GM19240 (cell line): ENCODE measurements around the gene POLD3.
"Not testable (repeated sequence)": the region's sequence is repeated elsewhere in the genome, so short reads cannot be mapped to it uniquely, and the experiment has no call there.

Experiments
- DNase-seq: peaks from one replicate; pipeline ENCODE4 v3.0.0; 2011; ENCODE audit warnings: low spot score; ENCODE audit not compliant: insufficient read length

Gene POLD3

GRCh38 chr11:74636630-74637184 is 44.3 kb downstream of the POLD3 start:
- DNase-seq, result no peak

DNA sequence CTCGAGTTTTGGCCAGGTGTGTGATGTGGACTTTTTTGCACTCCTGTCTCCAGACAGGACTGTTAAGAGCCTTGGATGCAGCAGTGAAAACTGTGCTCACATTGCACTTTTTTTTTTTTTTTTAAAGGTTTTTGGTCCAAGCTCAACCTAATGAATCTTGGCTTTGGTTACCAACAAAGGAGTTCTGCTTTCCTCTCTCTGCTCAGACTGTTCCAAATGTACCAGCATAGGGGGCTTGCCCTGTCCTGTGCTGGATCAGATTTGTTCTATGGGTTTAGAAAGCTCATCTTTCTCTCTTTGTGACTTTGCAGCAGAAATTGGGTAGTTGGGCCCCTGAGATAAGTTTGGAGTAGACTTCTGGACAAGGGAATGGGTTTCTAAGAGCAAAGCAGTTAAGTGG is 45.3 kb downstream of the POLD3 start:
- DNase-seq, result no peak

- DNase-seq, result no peak
Observed at GRCh38 chr11:74638869-74639268, 46.5 kb downstream of the POLD3 start.

- DNase-seq, result no peak
Observed at GRCh38 chr11:74639533-74639932, 47.2 kb downstream of the POLD3 start.

GRCh38 chr11:74641289-74641688 is 48.9 kb downstream of the POLD3 start:
- DNase-seq, result no peak

DNA sequence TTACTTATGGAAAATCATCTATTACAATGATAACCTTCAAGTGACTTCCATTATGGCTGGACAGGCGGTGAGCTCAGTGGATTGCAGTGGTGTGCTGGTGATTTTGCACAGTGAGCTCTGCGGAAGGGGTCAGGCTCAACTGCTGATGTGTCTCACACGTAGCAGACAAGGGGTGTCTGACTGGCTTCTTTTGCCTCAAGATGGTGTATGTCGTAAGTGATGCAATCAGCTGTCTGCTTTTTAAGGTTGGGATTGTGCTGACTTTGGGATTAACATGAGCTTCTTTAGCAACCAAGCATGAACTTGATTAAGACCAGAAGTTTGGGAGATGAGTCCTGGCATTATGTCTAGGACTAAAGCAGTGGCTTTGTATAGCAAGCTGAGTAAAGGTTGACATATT is 49.5 kb downstream of the POLD3 start:
- no peak for DNase-seq

GRCh38 chr11:74642912-74643311 is 50.5 kb downstream of the POLD3 start:
- no peak for DNase-seq

DNA sequence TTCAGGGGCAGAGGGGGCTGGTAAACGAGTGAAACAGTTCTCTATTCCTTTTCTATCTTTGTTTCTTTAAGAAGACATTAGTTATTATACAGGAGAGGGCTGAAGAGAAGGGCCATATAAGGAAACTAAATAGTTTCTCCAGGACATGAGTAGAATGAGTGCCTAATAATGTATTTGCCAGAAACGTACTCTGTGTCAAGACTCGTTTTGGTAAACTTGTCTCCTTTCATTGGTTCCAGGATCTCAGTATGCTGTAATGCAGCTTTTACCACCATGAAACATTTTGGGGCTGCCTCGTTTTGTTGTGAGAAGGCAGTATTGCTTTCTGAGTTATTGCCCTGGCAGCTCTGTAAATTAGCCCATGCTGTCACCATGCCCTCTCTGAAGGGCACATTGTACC is 51.7 kb downstream of the POLD3 start:
- no peak for DNase-seq

DNA sequence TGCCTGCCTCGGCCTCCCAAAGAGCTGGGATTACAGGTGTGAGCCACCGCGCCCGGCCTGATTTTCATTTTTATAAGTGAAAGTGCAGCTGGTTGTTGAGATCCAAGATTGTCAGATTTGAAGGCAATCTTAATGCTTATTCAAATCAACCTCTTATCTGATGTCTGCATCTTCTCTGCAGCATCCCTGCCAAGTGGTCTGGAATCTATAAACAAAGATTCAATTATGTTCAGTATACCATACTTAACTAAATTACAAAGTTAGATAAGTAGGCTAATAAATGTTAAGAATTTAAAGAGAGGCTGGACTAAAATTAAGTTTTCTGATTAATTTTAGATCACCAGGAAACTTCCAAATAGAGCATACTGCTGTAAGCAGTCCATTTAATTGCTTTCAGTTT is 53.8 kb downstream of the POLD3 start:
- DNase-seq, result no peak

DNA sequence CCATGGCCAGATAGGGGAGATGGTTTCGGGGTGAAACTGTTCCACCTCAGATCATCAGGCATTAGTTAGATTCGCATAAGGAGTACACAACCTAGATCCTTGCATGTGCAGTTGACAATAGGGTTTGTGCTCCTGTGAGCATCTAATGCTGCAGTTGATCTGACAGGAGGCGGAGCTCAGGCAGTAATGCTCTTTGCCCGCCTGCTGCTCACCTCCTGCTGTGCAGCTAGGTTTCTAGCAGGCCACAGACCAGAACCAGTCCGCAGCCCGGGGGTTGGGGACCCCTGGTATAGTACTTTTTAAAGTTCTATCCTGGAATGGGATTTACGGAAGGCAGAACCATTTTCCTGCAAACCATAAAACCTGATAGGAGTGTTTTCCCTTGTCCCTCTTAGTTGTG is 54.6 kb downstream of the POLD3 start:
- no peak for DNase-seq

DNA sequence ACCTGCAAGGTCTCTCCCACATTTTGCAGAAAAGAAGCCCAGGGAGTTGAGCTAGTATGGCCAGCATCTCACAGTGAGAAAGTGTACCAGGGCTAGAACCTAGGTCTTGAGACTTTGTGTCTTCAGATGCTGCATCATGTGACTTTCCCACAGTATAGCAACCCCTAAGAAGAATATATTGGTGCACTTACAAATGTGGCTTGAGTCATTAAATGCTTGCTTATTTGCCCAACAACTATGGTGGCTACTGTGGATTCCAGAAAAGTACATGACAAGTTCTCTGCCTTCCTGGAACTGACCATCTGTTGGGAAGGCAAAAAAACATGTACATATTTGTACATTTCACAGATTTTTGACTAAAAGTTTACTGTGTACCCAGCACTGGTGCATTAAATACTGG is 55.0 kb downstream of the POLD3 start:
- DNase-seq, result no peak

DNA sequence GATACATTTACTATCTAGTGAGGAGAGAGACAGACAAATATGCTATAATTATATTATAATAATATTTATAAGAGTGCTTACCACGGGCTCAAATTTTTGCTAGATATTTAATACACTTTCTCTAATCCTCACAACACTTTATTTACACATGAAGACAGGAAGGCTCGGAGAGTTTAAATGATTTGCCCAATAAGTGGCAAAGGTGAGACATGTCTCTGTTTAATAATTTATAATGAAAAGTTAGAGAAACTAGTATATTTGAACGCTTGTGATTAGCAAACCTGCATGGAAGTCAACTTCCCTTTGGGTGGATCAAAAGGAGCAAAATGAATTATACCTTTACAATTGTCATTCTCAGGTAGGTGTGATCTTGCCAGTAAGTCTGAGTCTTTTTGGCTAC is 55.4 kb downstream of the POLD3 start:
- DNase-seq, result no peak

- no peak for DNase-seq
Observed at GRCh38 chr11:74648894-74649293, 56.5 kb downstream of the POLD3 start.

DNA sequence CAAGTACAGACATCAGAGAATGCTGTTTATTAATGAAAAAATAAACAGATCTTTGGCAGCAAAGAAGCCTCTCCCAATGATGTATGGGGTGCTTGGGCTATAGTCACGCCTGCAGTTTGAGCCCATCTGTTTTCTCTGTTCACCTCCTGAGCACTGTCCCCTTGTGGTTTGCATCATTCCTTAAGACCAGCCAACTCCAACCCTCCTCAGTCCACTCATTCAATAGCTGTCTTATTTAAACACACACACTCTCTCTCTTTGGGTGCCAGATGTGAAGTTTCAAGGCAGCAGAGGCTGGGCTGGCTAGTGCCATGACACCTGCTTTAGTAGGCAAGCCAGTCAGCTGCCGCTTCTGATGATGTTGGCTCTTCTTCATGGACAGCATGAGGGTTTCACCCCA is 58.1 kb downstream of the POLD3 start:
- DNase-seq, result no peak

- no peak for DNase-seq
Observed at GRCh38 chr11:74654976-74655375, 62.6 kb downstream of the POLD3 start.

DNA sequence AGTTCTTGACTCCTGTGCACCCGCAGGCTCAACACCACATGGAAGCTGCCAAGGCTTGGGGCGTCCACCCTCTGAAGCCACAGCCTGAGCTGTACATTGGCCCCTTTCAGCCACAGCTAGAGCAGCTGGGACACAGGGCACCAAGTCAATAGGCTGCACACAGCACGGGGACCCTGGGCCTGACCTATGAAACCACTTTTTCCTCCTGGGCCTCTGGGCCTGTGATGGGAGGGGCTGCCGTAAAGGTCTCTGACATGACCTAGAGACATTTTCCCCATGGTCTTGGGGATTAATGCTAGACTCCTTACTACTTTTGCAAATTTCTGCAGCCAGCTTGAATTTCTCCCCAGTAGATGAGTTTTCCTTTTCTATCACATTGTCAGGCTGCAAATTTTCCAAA is 66.7 kb downstream of the POLD3 start:
- not testable (repeated sequence) for DNase-seq

DNA sequence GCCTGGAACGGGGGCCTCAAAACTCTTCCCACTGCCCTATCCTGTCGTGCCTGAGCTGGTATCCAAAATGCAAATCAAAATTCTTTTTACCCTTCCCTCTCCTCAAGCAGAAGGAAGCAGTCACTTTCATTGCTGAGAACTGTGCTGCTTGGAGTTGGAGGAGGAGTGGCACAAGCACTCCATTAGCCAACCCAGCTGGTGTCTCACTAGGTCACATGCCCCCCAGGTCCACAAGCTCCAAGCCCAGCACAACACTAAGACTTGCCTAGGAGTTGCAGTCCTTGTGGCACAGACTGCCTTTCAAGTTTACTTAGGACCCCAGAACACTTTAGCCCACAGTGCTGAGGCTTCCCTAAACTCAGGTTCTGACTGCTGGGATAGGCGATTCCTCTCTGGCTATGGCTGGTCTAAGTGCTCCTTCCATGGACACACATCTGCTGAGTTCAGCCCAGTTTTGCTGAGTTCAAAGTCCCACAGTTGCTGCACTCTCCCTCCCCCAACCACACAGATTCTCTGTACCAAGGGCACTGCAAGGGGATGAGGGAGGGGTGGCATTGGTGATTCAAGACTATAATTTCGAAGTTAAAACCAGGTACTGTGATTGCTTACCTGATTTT is 70.2 kb downstream of the POLD3 start:
- no peak for DNase-seq

DNA sequence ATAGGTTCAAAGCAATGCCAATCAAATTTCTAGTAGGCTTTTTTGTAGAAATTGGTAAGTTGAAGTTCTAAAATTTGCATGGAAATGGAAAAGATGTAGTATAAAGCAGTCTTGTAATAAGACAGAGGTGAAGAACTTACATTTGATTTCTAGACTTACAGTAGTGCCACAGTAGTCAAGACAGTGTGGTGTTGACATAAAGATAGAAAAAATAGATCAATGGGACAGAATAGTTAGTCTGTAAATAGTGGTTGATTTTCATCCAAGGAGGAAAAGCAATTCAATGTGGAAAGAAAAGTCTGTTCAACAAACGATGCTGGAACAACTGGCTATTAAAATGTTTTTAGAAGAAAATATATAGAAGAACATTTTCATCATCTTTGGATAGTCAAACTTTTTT is 70.9 kb downstream of the POLD3 start:
- DNase-seq, result no peak

GRCh38 chr11:74669211-74670160 is 77.1 kb downstream of the POLD3 start:
- DNase-seq, result no peak

DNA sequence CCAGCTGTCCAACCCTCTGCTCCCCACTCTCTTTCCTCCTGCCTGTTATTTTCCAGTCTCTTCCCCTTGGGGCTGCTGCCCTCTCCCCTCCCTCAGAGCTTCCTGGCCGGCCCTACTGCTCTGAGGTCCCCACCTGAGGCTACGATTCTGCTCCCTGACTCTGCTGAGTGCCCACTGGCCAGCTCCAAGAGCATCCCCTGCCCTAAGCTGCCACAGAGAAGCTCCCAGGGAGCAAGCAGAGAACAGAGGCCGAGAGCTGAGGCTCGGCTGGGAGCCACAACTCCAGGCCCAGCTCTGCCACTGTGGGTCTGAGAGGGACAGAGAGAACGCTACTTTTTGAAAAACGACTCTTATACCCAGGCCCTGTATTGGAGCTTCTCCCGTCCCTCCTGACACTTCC is 77.8 kb downstream of the POLD3 start:
- no peak for DNase-seq

GRCh38 chr11:74671520-74672196 is 79.3 kb downstream of the POLD3 start:
- no peak for DNase-seq

GRCh38 chr11:74672332-74672955 is 80.1 kb downstream of the POLD3 start:
- no peak for DNase-seq
